Renal cortex interstitium (tissue), 11 donors: ENCODE measurements around the gene C10orf67. TPM values are rescaled to one million over a fixed set of nuclear protein-coding genes. Genes with fewer than 3 reads are reported as not detected.

Experiments used
- DNase-seq, 11 donors: peaks; one replicate each; pipeline ENCODE4 v3.0.0-alpha.2; 2013; ENCODE audit warnings: low read depth in 9 of 11, low spot score in 4 of 11; ENCODE audit errors: extremely low read depth in 1 of 11
- polyA plus RNA-seq, 3 donors: library from polyadenylated mRNA; unstranded; fragments of 120-200 nt; gene quantifications; one replicate each; pipeline ENCODE4 v1.2.1, GENCODE V29; 2013; ENCODE audit not compliant: insufficient read length in 3 of 3

C10orf67 gene
- polyA plus RNA-seq, 3 donors = 2.0 to 2.3 (median 2.1) TPM

DNA sequence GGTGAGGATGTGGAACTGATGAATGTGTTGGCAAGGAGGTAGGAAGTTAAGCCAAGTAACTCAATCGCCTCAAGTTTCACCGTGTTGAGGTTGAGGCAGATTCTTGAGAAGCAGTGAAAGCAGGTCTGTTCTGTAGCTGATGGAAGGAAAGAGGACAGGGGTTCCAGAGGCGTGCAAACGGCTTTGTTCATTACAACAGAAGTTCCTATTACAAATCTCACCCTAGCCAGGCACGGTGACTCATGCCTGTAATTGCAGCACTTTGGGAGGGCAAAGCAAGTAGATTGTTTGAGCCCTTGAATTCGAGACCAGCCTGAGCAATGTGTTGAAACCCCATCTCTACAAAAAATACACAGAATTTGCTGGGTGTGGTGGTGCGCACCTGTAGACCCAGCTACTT is 189.4 kb downstream of the C10orf67 start:
- no peak for DNase-seq

Other genes starting within 250 kb of the C10orf67 start
- 10 to 100 TPM; 43.9 to 51.5 (median 45.9) TPM for gene MSRB2, start 249.2 kb downstream of the C10orf67 start, polyA plus RNA-seq
- not detected for gene PTF1A, start 152.5 kb downstream of the C10orf67 start, polyA plus RNA-seq
- 10 to 100 TPM; 22.1 to 25.9 (median 25.6) TPM for gene OTUD1, start 94.3 kb upstream of the C10orf67 start, polyA plus RNA-seq